22Rv1 (cell line): ENCODE measurements around the gene GART.

Experiments used
- CTCF ChIP-seq: fragments of 450-650 bp; IDR thresholded peaks from 2 replicates; pipeline ENCODE4 v1.5.1; 2017; ENCODE audit warnings: mild to moderate bottlenecking
- ZFX ChIP-seq: fragments of 450-650 bp; IDR thresholded peaks from 2 replicates; pipeline ENCODE4 v1.6.1; 2017; ENCODE audit warnings: antibody characterized with exemption, borderline replicate concordance

DNA sequence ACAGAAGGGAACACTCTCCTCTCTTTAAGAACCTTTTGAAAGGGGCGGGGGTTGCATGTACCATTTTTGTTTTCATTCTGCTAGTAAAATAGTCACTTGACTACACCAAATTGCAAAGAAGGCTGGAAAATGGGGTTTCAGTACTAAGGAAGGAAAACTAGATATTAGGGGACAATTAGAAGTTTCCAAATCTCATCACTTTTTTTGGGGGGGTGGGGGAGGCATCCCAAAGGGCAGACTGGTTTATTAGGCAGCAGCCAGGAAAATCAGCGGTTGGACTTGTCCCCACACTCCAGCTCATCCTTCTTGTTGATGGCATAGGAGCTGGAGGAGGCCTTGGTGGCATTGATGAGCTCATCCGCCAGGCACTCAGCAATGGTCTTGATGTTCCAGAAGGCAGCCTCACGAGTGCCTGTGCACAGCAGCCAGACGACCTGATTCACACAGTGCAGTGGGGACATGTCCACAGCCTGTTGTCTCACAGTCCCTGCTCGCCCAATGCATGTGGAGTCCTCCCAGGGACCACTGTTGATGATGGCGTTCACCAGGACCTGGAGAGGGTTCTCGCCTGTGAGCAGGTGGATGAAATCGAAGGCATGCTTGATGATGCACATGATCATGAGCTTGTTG, 60.5 kb downstream of the GART start:
- TF ChIP-seq CTCF (no peak), ZFX (no peak)
